Measurements from ENCODE around the gene ALPI.
"Not testable (repeated sequence)": the region's sequence is repeated elsewhere in the genome, so short reads cannot be mapped to it uniquely, and the experiment has no call there.

ALPI gene

DNA sequence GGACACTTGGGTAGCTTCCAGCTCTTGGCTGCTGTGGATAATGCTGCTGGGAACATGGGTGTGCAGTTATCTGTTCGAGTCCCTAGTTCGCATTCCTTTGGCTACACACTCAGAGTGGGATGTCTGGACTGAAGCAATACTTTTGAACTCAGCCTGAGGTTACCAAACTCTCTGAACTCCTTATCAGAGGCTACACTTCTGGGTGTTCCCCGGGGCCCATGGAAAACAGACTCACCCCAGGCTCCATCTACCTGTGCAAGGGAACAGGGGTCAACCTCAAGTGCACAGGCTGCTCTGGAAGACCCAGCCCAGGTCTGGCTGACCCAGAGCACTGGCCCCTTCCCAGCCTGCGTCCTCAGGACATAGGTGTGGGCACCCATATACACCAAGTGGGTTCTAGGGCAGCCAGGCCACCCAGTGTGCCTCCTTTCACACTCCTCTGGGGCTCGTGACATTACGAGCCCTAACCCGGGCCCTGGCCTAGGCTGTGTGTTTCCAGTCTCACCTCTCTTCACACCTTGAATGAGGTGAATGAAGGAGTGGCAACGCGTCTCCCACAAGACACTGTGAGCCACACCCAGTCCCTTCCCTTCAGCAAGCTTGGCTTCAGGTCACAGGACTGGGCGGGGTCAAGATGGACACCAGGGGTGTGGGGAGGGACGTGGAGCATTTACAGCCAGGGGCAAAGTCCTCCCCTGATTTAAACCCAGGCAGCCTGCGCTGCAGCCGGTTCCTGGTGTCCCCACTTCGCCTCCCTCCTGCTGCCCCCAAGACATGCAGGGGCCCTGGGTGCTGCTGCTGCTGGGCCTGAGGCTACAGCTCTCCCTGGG, at the start of gene ALPI:
TSS of gene ALPI (plus strand) at position 728 of the 830 bp plus-strand sequence. CDS start at position 775, 47 bp downstream.
- DNase-seq: no peak

DNA sequence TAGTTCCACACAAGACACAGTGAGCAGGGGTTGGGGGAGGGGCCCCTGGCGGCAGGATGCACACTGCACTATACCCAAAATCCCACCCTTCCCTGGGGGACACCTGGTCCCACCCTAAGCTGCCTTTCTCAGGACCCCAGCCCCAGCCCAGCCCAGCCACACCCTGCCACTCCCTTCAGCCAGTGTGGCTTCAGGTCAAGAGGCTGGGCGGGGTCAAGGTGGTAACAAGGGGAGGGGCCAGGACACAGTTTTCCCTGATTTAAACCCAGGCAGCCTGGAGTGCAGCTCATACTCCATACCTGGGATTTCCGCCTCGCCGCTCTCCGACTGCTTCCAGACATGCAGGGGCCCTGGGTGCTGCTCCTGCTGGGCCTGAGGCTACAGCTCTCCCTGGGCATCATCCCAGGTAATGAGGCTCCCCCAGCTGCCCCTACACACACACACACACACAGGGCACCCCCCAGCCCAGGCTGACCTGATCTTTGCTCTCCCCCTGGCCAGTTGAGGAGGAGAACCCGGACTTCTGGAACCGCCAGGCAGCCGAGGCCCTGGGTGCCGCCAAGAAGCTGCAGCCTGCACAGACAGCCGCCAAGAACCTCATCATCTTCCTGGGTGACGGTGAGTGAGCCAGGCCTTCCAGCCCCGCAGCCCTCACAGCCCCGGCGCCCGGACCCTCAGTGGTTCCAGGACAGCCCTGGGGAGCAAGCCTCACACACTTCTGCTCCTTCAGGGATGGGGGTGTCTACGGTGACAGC, 49.2 kb upstream of the ALPI start, which contains the start of gene ALPG:
TSS of gene ALPG (plus strand) at position 289 of the 755 bp plus-strand sequence. CDS start at position 340, 51 bp downstream.
- no peak for DNase-seq

DNA sequence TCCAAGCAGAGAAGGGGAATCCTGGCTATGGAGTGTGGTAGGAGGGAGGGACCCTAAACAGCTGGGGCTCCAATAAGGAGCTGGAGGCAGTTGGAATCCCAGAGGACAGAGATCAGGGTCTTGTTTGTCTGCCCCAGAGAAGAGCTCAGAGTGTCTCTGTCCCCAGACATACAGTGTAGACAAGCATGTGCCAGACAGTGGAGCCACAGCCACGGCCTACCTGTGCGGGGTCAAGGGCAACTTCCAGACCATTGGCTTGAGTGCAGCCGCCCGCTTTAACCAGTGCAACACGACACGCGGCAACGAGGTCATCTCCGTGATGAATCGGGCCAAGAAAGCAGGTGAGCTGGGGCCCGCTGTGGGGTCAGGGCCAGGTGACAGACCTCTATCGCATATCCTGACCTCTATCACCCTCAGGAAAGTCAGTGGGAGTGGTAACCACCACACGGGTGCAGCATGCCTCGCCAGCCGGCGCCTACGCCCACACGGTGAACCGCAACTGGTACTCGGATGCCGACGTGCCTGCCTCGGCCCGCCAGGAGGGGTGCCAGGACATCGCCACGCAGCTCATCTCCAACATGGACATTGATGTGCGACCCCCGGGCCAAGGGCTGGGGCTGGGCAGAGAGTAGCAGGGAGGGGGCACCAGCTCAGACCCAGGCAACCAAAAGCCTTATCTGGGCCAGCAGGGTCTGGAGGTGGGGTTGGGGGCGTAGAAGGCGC, 48.4 kb upstream of the ALPI start:
- not testable (repeated sequence) for DNase-seq

DNA sequence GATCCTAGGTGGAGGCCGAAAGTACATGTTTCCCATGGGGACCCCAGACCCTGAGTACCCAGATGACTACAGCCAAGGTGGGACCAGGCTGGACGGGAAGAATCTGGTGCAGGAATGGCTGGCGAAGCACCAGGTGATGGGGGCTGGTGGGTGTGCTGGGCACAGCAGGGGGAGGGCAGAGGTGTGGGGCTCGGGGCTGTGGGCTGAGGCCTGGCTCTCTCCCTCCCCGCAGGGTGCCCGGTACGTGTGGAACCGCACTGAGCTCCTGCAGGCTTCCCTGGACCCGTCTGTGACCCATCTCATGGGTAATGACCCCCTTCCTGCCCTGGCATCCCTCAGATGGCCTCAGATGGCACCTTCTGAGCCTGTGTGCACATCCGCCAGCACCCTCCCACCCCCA, 47.7 kb upstream of the ALPI start:
- not testable (repeated sequence) for DNase-seq

DNA sequence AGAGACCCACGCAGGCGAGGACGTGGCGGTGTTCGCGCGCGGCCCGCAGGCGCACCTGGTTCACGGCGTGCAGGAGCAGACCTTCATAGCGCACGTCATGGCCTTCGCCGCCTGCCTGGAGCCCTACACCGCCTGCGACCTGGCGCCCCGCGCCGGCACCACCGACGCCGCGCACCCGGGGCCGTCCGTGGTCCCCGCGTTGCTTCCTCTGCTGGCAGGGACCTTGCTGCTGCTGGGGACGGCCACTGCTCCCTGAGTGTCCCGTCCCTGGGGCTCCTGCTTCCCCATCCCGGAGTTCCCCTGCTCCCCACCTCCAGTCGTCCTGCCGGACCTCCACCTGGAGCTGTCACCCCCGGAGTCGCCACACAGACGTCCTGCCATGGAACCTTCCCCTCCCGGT, 46.3 kb upstream of the ALPI start:
- DNase-seq: not testable (repeated sequence)

DNA sequence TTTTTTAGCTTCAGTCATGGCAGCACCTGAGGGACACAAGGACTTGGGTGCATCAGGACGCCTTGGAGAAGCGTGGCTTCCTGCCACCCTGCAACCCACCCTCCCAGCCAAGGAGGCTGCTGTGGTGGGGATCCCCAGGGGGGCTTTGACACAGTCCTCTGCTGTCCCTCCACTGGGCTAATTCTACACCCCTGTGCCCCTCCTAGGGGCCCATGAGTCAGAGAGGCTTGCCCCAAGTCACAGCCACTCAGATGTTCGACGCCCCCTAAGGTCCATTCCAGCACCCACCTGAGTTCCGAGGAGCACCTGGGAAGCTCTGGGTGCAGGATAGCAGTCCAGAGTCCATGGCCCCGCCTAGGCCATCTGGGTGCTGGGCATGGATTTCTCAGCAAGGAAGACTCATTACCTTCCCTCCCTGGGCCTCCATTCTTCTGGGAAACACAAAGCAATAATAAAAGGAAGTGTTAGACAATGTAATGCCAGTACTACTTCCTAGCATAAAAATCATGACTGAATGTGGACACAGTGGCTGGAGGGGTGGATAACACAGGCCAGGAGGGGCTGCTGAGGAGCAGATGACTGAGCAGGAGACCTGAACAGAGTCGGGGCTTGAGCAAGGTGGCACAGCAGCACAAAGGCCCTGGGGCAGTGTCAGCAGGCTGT, 45.6 kb upstream of the ALPI start:
- DNase-seq: no peak

DNA sequence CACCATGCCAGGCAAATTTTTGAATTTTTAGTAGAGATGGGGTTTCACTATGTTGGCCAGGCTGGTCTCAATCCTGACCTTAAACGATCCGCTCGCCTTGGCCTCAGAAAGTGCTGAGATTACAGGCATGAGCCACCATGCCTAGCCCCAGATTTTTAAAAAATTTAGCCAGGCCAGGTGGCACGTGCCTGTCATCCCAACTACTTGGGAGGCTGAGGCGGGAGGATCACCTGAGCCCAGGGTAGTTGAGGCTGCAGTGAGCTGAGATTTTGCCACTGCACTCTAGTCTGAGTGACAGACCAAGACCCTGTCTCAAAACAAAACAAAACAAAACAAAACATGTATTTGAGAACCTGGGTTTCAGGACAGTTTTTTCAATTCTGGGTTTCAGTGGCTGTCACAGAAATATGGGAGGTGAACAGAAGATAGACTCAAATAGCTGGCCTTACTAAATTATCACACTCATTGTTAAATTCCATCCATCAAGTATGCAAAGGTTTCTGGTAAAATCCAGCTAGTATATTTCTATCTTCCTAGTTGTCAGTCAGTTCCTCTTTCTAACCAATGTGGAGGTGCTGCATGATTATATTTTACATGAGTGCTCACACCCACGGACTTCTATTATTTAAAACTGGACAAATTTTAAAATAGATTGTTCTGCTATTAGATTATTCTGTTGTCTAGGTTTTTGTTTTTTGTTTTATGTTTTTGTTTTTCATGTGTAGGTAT, 43.9 kb upstream of the ALPI start:
- DNase-seq: no peak

DNA sequence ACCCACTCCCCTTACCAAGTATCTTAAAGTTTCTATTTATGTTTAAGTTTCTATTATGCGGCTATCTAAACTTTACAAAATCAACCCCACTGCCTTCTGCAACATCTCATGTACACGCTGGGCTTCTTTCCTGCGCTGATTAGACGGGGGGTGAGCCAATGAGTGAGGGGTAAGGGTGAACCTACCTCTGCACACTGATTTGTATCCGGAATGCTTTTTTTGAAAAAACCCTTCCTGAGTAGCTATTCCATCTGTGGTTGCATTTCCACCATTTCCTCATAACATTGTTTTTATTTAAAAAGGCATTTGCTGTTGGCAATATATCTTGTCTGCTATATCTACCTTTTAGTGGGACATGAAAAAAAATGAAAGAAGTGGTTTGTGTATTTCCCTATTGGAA, 43.0 kb upstream of the ALPI start:
- DNase-seq: no peak

DNA sequence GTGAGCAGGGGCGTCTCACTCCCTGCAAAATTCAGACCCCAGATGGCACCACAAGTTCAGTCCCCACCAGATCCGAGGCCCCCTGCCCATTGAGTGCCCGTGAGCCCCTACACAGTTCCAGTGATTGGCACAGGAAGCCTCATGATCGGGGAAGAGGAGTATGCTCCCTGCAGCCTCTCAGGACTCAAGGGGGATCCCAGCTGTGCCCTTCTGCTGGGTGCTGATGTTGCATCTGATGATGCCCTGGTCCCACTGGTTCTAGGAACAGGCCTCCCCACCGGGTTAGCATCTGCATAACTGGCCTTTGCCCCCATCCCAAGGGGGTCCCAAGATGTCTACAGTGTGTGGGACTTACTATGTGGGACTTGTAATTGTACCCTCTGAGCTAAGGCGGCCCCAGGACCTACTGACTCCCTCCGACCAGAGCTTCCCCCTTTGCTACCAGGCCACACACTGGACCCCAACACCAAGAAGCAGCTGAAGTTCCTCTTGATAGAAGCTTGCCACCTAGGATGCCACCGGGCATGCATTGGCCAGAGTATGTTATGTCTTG, 40.7 kb upstream of the ALPI start:
- DNase-seq: no peak

DNA sequence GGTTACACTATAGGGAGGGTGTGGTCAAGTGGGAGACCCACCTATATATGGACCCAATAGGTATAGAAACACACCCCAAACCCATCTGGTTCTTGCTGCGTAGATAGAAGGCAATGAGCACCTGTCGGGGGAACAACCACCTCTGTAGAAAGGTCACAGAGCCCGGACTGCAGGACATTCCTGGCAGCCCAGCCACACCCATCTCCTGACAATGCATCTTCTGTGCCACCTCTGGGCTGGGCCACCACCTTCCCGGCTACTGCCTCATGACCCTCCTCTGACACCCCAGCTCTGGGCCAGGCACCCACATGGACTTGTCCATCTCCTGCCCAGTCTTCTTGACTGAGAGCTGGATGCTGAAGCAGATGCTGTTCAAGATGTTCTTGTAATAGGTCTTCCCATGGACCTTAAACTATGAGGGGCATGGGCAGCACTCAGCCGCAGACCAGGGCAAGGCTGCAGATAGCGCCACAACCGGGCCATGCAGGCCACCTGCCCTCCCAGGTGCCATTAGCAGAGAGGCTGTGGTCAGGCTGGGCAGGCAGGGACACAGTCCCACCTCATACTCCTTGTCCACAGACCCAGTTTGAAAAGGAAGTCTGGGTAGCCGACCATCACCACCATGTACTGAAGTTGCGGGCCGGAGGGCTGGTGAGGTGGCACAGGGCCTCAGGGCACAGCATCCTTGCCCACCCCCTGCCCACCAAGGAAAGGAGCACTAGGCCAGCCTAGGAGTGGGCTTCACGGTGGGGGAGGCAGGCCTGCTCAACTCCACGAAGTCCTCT, 40.0 kb upstream of the ALPI start:
- DNase-seq: no peak

DNA sequence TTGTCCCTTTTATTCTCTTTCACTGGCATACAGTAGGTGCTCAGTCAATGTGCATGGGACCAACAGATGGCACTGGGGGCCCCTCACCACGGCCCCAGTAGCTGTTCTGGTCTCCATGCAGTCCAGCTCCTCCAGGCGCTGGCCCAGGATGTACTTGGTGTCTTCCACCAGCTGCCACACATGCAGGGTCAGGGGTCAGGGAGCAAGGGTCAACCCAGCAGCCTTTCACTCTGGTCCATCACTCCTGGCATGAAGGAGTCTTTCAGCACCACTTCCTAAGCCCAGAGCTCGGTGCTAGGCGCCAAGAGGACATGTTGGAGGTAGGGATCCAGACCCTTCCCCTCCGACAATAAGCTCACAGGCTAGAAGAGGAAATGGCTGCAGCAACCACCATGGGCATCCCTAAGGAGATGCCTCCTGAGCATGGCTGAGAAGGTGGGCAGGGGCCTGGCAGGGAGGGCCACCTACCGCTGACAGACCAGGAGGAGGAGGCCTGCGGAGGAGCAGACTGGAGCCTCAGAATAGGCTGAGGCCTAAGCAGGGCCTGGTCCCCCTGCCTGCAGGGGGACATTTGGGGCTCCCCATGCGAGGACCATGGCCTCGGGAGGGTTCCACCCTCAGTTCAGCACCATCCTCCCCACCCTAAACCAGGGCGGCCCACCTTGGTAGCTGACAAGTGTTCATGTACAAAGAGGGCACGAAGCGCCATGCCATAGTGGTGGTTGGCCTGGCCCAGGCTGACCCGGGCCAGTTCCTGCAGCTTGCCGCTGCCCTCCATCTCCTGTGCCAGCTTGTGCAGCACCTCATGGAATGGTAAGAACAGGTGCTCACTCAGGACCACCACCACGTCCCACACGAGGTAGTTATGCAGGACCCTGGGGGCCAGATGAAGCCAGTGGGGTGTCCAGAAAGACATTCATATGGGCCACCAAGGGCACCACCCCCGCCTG, 39.2 kb upstream of the ALPI start:
- no peak for DNase-seq

DNA sequence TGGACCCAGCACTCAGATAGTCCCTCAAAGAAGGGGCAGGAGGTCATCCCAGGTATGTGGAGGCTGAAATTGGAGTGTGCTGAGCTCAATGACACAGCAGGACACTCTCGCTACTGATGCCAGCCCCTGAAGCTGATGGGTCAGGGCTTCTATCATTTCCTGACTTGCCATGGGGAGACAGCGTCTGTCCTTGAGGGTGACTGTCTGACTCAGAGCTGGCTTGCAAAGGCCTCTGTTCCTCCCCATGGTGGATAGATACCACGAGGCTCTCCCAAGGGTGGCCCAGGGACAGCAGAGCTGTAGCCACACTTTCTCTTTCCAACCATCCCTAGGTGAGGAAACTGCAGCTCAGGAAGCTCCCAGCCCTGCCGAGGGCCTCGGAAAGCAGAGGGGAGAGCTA, 38.5 kb upstream of the ALPI start:
- no peak for DNase-seq

DNA sequence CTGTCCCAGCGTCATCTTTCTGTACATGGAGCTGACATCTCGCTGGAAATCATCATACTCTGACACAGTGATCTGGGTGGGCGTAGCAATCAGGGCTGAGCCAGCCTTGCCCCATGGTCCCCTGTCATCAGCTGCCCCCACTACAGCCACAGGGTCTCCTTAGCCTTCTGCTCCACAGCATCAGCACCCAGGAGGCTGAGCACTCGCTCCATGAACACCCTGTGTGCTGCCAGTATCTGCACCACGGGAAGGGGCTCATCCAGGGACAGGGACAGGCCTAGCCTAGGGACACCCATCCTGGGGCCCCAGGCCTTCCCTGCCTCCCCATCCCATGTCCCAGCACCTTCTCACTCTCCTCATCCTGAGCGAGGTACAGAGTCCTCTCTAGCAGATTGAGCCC, 37.9 kb upstream of the ALPI start:
- no peak for DNase-seq

DNA sequence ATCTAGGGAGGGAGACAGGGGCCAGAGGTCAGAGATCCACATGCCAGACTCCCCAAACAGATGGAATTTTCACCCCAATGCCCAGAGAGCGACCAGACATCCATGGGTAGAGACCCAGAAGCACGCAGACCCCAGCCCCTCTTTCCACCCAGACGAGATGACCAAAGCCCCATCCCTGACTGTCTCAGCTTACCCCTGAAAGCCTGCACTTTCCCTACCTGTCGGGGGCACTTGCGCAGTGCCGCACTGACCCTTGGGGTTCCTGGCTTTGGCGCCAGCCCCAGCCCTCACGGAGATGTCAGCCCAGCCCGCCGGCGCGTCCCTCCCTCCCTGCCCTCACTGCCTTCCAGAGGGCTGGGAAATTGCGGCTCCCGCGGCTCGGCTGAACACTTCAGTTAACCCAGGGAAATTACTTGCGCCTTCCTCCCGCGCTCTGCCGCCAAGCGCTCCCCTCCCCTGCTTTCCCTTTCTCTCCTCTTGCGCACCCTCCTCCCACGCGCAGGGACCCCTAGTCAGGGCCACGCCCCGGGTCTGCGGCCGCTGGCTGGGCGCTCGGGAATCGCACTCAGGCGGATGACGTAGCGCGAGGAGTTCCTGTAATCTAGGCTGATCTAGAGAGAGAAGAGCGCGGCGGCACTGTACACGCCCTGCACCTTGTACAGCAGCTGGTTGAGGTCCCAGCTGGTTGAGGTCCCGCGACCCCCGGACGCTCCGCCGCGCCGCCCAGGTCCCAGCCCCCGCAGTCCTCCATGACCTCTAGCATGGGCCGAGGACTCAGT, 37.3 kb upstream of the ALPI start:
- DNase-seq: peak; percentile 4

DNA sequence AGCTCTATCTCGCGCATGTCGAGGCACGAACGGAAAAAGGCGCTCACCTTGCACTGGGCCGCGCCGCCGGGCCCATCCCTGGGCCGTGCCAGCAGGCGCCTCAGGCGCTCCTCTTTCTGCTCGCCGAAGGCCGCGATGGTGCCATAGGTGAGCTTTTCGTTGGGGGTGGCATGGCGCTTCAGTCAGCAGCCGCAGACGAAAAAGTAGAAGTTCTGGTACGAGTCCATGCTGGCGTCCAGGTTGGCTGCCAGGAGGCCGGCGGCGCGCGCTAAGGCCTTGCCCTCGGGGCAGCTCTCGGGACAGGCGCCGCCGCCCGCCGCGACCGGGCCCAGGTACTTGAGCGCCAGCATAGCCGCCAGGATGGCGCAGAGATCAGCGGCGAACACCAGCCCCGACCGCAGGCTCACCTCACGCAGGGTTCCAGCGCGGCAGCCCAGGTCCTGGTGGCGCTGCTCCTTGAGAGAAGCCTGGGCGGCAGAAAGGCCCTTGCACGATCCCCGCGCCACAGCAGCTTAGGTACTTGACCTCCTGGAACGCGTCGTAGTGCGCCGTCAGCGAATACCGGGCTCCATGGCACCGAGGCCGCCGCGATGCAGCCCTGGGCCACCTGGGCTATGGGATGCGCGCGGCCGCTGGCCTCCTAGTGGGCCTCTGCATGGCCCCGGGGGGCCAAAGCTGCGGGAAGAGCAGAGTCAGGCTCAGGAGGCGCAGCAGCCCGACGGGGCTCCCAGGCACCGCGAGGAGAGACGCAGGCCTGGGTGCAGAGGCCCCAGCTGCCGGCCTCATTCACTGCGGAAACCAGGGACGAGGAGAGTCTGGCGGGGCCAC, 36.5 kb upstream of the ALPI start:
- no peak for DNase-seq

DNA sequence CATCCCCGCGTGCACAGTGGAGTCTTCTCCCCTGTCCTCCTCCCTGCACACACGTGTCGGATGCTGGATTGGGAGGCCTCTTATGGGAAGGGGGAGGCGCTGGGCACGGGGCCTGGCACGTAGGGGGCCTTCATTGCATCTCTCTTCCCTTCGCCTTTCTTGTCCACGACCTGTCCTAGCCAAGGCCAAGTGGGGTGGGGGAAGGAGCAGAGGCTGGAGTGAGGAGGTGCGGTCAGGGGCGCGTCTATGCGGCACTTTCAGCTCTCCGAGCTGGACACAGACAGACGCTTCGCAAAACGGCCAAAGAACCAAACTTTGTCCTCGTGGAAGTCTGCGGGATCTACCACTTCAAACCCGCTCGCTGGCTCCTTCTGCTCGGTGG, 35.9 kb upstream of the ALPI start:
- DNase-seq: no peak

DNA sequence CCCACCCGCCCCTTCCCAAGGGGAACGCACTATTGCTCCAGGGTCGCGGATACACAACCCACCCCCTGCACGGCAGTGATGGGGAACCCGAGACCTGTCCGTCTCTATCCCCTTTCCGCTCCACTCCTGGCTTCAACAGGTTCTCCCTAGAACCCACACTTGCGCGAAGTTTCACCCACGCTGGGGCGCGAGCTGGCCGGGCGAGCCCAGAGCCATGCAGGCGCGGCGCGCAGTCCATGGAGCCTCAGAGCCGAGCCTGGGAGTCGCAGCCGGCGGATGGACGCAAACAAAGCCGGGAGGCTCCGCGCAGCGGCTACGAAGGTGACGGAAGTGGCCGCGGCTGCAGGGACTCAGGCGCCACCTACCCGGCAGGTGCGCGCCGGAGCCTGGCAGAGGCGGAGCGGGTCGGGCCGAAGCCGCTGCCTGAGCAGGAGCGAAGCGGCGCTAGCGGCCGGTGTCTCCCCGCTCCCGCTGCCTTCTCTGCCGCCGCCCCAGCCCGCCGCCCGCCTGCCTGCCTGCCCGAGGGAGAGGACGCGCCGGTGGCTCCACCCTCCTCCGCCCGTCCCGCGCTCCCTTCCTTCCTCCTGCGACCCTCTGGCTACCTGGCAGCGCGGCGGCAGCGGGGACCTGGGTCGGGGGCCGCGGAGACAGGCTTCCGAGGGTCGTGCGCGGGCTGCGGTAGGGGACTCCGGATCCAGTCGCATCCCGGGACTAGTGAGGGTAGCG, 35.3 kb upstream of the ALPI start:
- no peak for DNase-seq
